IMR-90 (cell line): ENCODE data around the gene TSKU. TPM values are rescaled to one million over a fixed set of nuclear protein-coding genes. Genes with fewer than 3 reads are reported as not detected.

Experiments
- ATAC-seq: fragments of 200-7000 bp; cut with Tn5 transposase; 2 replicates; pipeline ENCODE4 v1.9.1; 2020; ENCODE audit warnings: low read depth, mild to moderate bottlenecking, moderate library complexity
- BruUV-seq: library from RNA; stranded (reverse); fragments of 400-500 nt; replicated peaks from 2 replicates; lab custom pipeline; 2021; lab: Mats Ljungman, UMichigan
- CTCF ChIA-PET: fragments of 300-600 bp; formaldehyde crosslinking; extraction: SDS; loops from one replicate; lab custom pipeline; 2021; ENCODE audit warnings: antibody characterized with exemption; lab: Yijun Ruan, JAX
- POLR2A ChIA-PET: fragments of 300-600 bp; sonication (Branson Sonifier 250); formaldehyde crosslinking; loops from one replicate; lab custom pipeline; 2022; ENCODE audit warnings: antibody characterized with exemption; ENCODE audit not compliant: unreplicated experiment; lab: Charles Lee
- DNase-seq: peaks from one replicate; pipeline ENCODE4 v3.0.0; 2013
- H2AFZ ChIP-seq: replicated peaks from 2 replicates; pipeline ENCODE3; 2013; ENCODE audit warnings: low read length, mild to moderate bottlenecking; ENCODE audit not compliant: poor library complexity
- H2AK5ac ChIP-seq: 2 replicates; pipeline ENCODE4 v1.6.1; 2013; ENCODE audit warnings: low read depth, low read length, inconsistent platforms
- H2AK9ac ChIP-seq: replicated peaks from 2 replicates; pipeline ENCODE3; 2013; ENCODE audit warnings: mild to moderate bottlenecking, low read depth, low read length, moderate library complexity; ENCODE audit not compliant: poor library complexity
- H2BK120ac ChIP-seq: 2 replicates; pipeline ENCODE4 v1.6.1; 2013; ENCODE audit warnings: low read depth, low read length, inconsistent platforms
- H2BK15ac ChIP-seq: 3 replicates; pipeline ENCODE4 v1.6.1; 2013; ENCODE audit warnings: low read depth, low read length, inconsistent platforms
- H2BK20ac ChIP-seq: 2 replicates; pipeline ENCODE4 v1.6.1; 2013; ENCODE audit warnings: low read depth, mild to moderate bottlenecking, inconsistent platforms, low read length, moderate library complexity
- H2BK5ac ChIP-seq: 2 replicates; pipeline ENCODE4 v1.6.1; 2013; ENCODE audit warnings: mild to moderate bottlenecking, low read depth, low read length, inconsistent platforms; ENCODE audit not compliant: poor library complexity, severe bottlenecking
- H3K14ac ChIP-seq: replicated peaks from 2 replicates; pipeline ENCODE4 v1.6.1; 2013; ENCODE audit warnings: low read depth, low read length, inconsistent platforms
- H3K18ac ChIP-seq: 2 replicates; pipeline ENCODE4 v1.6.1; 2013; ENCODE audit warnings: low read depth, low read length, control low read depth
- H3K23ac ChIP-seq: 2 replicates; pipeline ENCODE4 v1.6.1; 2013; ENCODE audit warnings: low read depth, low read length, inconsistent platforms
- H3K27ac ChIP-seq: 2 replicates; pipeline ENCODE4 v1.5.1; 2013; ENCODE audit warnings: mild to moderate bottlenecking, control low read depth, low read length; ENCODE audit not compliant: insufficient read depth
- H3K27me3 ChIP-seq: 2 replicates; pipeline ENCODE4 v1.6.1; 2013; ENCODE audit warnings: low read length; ENCODE audit not compliant: control insufficient read depth, insufficient read depth
- H3K36me3 ChIP-seq: 2 replicates; pipeline ENCODE4 v1.6.1; 2013; ENCODE audit warnings: low read length, mixed read lengths; ENCODE audit not compliant: control insufficient read depth, insufficient read depth
- H3K4ac ChIP-seq: 2 replicates; pipeline ENCODE4 v1.6.1; 2013; ENCODE audit warnings: low read depth, low read length, inconsistent platforms
- H3K4me1 ChIP-seq: 2 replicates; pipeline ENCODE4 v1.6.1; 2013; ENCODE audit warnings: low read length, mixed read lengths; ENCODE audit not compliant: control insufficient read depth, insufficient read depth
- H3K4me2 ChIP-seq: 2 replicates; pipeline ENCODE4 v1.6.1; 2013; ENCODE audit warnings: low read depth, mild to moderate bottlenecking, control low read depth, low read length, moderate library complexity
- H3K4me3 ChIP-seq: 2 replicates; pipeline ENCODE4 v1.5.1; 2013; ENCODE audit warnings: low read depth, mild to moderate bottlenecking, control low read depth, low read length, moderate library complexity; ENCODE audit not compliant: insufficient read depth
- H3K56ac ChIP-seq: 2 replicates; pipeline ENCODE4 v1.6.1; 2013; ENCODE audit warnings: low read length, inconsistent platforms; ENCODE audit not compliant: insufficient read depth; ENCODE audit errors: extremely low read depth
- H3K79me1 ChIP-seq, 2 experiments: 2 replicates each; pipeline ENCODE4 v1.6.1; 2013; ENCODE audit warnings: low read length in 2 of 2, inconsistent platforms in 1 of 2, low read depth in 1 of 2
- H3K9ac ChIP-seq: 2 replicates; pipeline ENCODE4 v1.6.1; 2013; ENCODE audit warnings: low read depth, low read length, control low read depth
- H3K9me1 ChIP-seq: 2 replicates; pipeline ENCODE4 v1.6.1; 2013; ENCODE audit warnings: low read length, inconsistent platforms; ENCODE audit not compliant: insufficient read depth
- H3K9me3 ChIP-seq: 2 replicates; pipeline ENCODE4 v1.6.1; 2013; ENCODE audit warnings: low read length; ENCODE audit not compliant: control insufficient read depth, insufficient read depth
- H4K20me1 ChIP-seq: 2 replicates; pipeline ENCODE4 v1.6.1; 2013; ENCODE audit warnings: low read length, inconsistent platforms; ENCODE audit not compliant: insufficient read depth
- H4K5ac ChIP-seq: 2 replicates; pipeline ENCODE4 v1.6.1; 2013; ENCODE audit warnings: mild to moderate bottlenecking, low read depth, low read length, control low read depth
- H4K8ac ChIP-seq, 2 experiments: 2 replicates each; pipeline ENCODE4 v1.6.1; 2013; ENCODE audit warnings: low read depth in 2 of 2, low read length in 2 of 2, control low read depth in 1 of 2, inconsistent platforms in 1 of 2
- H4K91ac ChIP-seq: 2 replicates; pipeline ENCODE4 v1.6.1; 2013; ENCODE audit warnings: low read depth, low read length, inconsistent platforms; ENCODE audit not compliant: insufficient read depth
- BHLHE40 ChIP-seq: fragments of 150-350 bp; IDR thresholded peaks from 2 replicates; pipeline ENCODE4 v1.6.1; 2016; ENCODE audit warnings: mild to moderate bottlenecking, low read depth, low read length
- CEBPB ChIP-seq: IDR thresholded peaks from 2 replicates; pipeline ENCODE4 v1.6.1; 2012; ENCODE audit warnings: low read depth, low read length, improper control_type of control experiment
- MAFK ChIP-seq: IDR thresholded peaks from 2 replicates; pipeline ENCODE4 v1.6.1; 2012; ENCODE audit warnings: low read depth, low read length, improper control_type of control experiment
- MAZ ChIP-seq: IDR thresholded peaks from 2 replicates; pipeline ENCODE4 v1.6.1; 2012; ENCODE audit warnings: low read depth, mild to moderate bottlenecking, low read length, improper control_type of control experiment, moderate library complexity, borderline replicate concordance
- RFX5 ChIP-seq: IDR thresholded peaks from 2 replicates; pipeline ENCODE4 v1.8.0; 2012; ENCODE audit warnings: low read depth, mild to moderate bottlenecking, low read length, moderate library complexity
- USF2 ChIP-seq: fragments of 150-350 bp; IDR thresholded peaks from 2 replicates; pipeline ENCODE4 v1.6.1; 2017; ENCODE audit warnings: mild to moderate bottlenecking, antibody characterized with exemption, low read length, low read depth
- WGBS, 2 experiments: methylation state at CpG; one replicate each; pipeline versions ENCODE4 v1.1.5 to v1.1.7; 2013; ENCODE audit warnings: missing lambda C conversion rate in 2 of 2; ENCODE audit not compliant: insufficient read length in 1 of 2; ENCODE audit errors: extremely low coverage in 2 of 2; 5-methylcytosine and 5-hydroxymethylcytosine counted together
- dilution Hi-C: fragments of 300-500 bp; cut with HindIII; formaldehyde crosslinking; loops from one replicate; pipeline ENCODE4 v1.14.3; 2018; ENCODE audit warnings: low sequenced_read_pairs; ENCODE audit not compliant: unreplicated experiment
- in situ Hi-C: fragments of 300-500 bp; cut with MboI; formaldehyde crosslinking; loops from 3 replicates; pipeline ENCODE4 v1.14.3; 2019; ENCODE audit warnings: low sequenced_read_pairs, inconsistent platforms, mixed read lengths
- intact Hi-C: fragments of 100-400 bp; cut with micrococcal nuclease; formaldehyde crosslinking; loops from 2 replicates; pipeline ENCODE4 v1.10.0; 2022
- polyA plus RNA-seq, 3 experiments: library from polyadenylated mRNA; depleted of rRNA; stranded (reverse); fragments of >200 nt; gene quantifications; 2 replicates each; pipeline ENCODE4 v1.2.3, GENCODE V29; 2012; ENCODE audit warnings: low replicate concordance in 1 of 3
- total RNA-seq: library from RNA; depleted of rRNA; stranded (reverse); fragments of >200 nt; gene quantifications from 2 replicates; pipeline ENCODE4 v1.2.3, GENCODE V29; 2012
- TF ChIP-seq, protein P1 (sequence below): fragments of 150-350 bp; IDR thresholded peaks from 2 replicates; pipeline ENCODE4 v1.6.1; 2016; ENCODE audit warnings: low read depth, mild to moderate bottlenecking, low read length, moderate library complexity, borderline replicate concordance

The TSKU gene
- total and polyA plus RNA-seq, 2 of the 4 experiments (the other 2 are of a cell fraction): 6.8 to 26.6 TPM

DNA sequence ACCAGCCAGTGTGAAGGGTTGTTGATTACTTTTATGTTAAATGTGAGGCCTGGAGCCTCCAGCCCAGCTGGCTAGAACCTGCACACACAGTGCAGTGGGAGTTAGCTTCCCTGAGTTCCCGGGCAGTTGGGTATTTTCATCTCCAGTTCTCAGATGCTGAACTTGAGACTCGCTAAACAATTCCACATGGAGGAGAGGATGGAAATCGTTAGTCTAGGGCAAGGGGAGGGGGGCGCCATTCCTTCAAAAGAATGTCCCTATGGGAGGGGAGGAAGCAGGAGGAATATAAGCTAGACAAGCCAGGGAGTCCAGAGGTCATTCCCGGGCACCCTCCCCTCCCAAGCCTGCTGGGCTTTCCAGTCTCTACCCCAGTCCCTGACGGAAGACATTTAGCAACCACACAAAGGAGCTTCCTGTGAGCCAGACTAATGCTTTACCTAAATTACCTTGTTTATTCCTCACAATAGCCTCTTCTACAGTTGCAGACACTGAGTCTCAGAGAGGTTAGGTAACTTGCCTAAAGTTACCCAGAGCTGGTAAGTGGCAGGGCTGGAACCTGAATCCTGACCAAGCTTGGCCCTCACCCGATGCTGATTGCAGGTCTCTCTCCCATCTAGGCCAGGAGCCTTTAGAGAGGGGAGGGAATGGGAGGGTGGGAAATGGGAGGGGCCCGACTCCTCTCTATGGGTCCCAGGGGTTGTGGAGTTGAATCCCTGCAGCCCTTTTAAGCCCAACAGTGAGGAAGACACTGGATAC, 1.9 kb upstream of the TSKU start (continued):
- no peak for TF ChIP-seq MAZ
- TF ChIP-seq RFX5: no peak
- TF ChIP-seq BHLHE40: no peak

- no peaks in the 10 kb centered on the region for H3K9me3 ChIP-seq
- in situ Hi-C loops (no loop called here), intact Hi-C loops (no loop called here), dilution Hi-C loops (no loop called here)
- peak overlapping the region; percentile 40; the same call in 1 of the 2 replicates for H3K56ac ChIP-seq
- H3K4me1 ChIP-seq: peaks cover 26% of the 10 kb centered on the region
- POLR2A ChIA-PET: interaction anchor here (1.5 kb wide), 1 partner anchor 12 kb away, joined by 9 read pairs; no protein-coding TSS in a partner anchor
- peak overlapping the region; percentile 14; the same call in 1 of the 2 replicates for H3K4ac ChIP-seq
- peak overlapping the region; percentile 87 for H3K14ac ChIP-seq
- no peak overlapping the region for H2AFZ ChIP-seq
- peak overlapping the region; percentile 90 for H3K27ac ChIP-seq
- BruUV-seq: no TSS peak
- H3K36me3 ChIP-seq: peaks cover 2% of the 10 kb centered on the region; the same call in 1 of the 2 replicates
- H3K27me3 ChIP-seq: peaks cover 10% of the 10 kb centered on the region; the same call in 1 of the 2 replicates
- peak overlapping the region; percentile 32 for H2AK9ac ChIP-seq
- peaks cover 26% of the 10 kb centered on the region for H4K20me1 ChIP-seq
- H3K23ac ChIP-seq: peak overlapping the region; percentile 88; the same call in 1 of the 2 replicates
- peak overlapping the region; percentile 85 for H2BK5ac ChIP-seq
- H3K18ac ChIP-seq: peak overlapping the region; percentile 83
- H2AK5ac ChIP-seq: peak overlapping the region; percentile 42
- CTCF ChIA-PET: interaction anchor here (0.7 to 1.5 kb wide), 2 partner anchors 60 to 138 kb away, joined by 3 to 4 read pairs; no protein-coding TSS in a partner anchor
- peak overlapping the region; percentile 83 for H4K5ac ChIP-seq
- H2BK20ac ChIP-seq: 0 out of 2 replicates have a peak overlapping the region, but pooled peaks have one; percentile 9
- peaks cover 10 to 33% of the 10 kb centered on the region in 2 experiments; a peak in 3 of 4 replicates for H3K79me1 ChIP-seq
- H3K9me1 ChIP-seq: 0 out of 2 replicates have a peak, but pooled peaks cover 5% of the 10 kb centered on the region
- H2BK120ac ChIP-seq: peak overlapping the region; percentile 91
- DNase-seq: no peak
- peak overlapping the region; percentile 92 for H3K9ac ChIP-seq
- peak overlapping the region; percentile 71; the same call in 1 of the 2 replicates for H4K91ac ChIP-seq
- no CpG with 5 or more reads among the region's 5 CpGs for WGBS, 2 experiments
- peak overlapping the region; percentile 72; the same call in 1 of the 3 replicates for H2BK15ac ChIP-seq
- H4K8ac ChIP-seq: peak overlapping the region; percentile 56 to 75
- TF ChIP-seq CEBPB: no peak
- no peak for TF ChIP-seq MAZ
- TF ChIP-seq MAFK: no peak
- TF ChIP-seq USF2: no peak
- TF ChIP-seq, protein P1, sequence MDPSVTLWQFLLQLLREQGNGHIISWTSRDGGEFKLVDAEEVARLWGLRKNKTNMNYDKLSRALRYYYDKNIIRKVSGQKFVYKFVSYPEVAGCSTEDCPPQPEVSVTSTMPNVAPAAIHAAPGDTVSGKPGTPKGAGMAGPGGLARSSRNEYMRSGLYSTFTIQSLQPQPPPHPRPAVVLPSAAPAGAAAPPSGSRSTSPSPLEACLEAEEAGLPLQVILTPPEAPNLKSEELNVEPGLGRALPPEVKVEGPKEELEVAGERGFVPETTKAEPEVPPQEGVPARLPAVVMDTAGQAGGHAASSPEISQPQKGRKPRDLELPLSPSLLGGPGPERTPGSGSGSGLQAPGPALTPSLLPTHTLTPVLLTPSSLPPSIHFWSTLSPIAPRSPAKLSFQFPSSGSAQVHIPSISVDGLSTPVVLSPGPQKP: no peak
- peak overlapping the region; percentile 97 for H3K4me2 ChIP-seq
- H3K4me3 ChIP-seq: peak overlapping the region; percentile 69
- ATAC-seq: no peak
These were observed 1.2 kb upstream of the TSKU start for GRCh38 chr11:76781807-76782530.
